H1 (cell line): ENCODE measurements around the gene CRABP2. TPM values are rescaled to one million over a fixed set of nuclear protein-coding genes. Genes with fewer than 3 reads are reported as not detected.

Experiments
- CEBPB ChIP-seq: IDR thresholded peaks from 2 replicates; pipeline ENCODE4 v1.6.1; 2012; ENCODE audit warnings: low read depth, low read length
- NRF1 ChIP-seq: IDR thresholded peaks from 2 replicates; pipeline ENCODE4 v1.6.1; 2011; ENCODE audit warnings: mild to moderate bottlenecking, low read depth, low read length, improper control_type of control experiment
- polyA plus RNA-seq, 7 experiments: library from polyadenylated mRNA; depleted of rRNA in 3 of 7; stranded (reverse) in 5 of 7; unstranded in 2 of 7; fragments of >200 nt in 5 of 7; fragments of 200-250 nt in 2 of 7; gene quantifications; 1 replicate in 5 of 7; 2 replicates in 1 of 7; 4 replicates in 1 of 7; pipeline versions ENCODE4 v1.2.1 to v1.2.3, GENCODE V29; 2011 to 2013; ENCODE audit warnings: missing spikeins in 2 of 7, mixed read lengths in 2 of 7
- total RNA-seq: library from RNA; stranded (reverse); fragmentation: NEBNext Ultra II Directional; extraction: Animal tissue kit (Norgen Biotek cat#: 25700); gene quantifications from 2 replicates; pipeline ENCODE4 v1.2.1, GENCODE V29; 2021

Gene CRABP2
- total and polyA plus RNA-seq, 2 of the 8 experiments (the other 6 are each of a cell fraction or from before 2014, with no cell fraction given): 69.2 to 119 TPM

DNA sequence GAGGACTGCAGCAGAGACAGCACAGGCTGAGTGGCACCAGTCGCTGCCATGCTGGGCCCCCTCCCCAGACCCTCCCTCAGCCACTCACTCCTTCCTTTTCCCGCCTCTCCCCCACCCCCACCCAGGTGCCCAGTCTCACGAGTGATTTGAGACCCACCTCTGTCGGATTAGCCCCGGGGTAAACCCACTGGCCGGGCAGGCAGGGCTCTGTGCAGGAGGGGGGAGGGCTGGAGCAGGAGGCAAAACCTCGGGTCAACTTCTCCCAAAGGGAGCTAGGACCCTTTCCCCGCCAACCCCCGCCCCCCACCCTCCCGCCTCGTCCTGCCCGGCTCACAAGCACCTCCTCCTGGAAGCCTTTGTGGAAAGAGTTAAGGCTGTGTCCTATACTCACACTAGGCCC lies 39.0 kb upstream of the CRABP2 start (continued):
- no peak for TF ChIP-seq NRF1
- no peak for TF ChIP-seq CEBPB
- TF ChIP-seq, all 59 proteins: peak for 0
